GM12801 (cell line): ENCODE data around the gene ARG2.

ENCODE experiments used
- TF ChIP-seq, protein P1 (sequence below): IDR thresholded peaks from one replicate; pipeline ENCODE4 v1.5.1; 2011; ENCODE audit warnings: control low read depth; ENCODE audit not compliant: insufficient read length; ENCODE audit errors: extremely low read depth

The ARG2 gene

DNA sequence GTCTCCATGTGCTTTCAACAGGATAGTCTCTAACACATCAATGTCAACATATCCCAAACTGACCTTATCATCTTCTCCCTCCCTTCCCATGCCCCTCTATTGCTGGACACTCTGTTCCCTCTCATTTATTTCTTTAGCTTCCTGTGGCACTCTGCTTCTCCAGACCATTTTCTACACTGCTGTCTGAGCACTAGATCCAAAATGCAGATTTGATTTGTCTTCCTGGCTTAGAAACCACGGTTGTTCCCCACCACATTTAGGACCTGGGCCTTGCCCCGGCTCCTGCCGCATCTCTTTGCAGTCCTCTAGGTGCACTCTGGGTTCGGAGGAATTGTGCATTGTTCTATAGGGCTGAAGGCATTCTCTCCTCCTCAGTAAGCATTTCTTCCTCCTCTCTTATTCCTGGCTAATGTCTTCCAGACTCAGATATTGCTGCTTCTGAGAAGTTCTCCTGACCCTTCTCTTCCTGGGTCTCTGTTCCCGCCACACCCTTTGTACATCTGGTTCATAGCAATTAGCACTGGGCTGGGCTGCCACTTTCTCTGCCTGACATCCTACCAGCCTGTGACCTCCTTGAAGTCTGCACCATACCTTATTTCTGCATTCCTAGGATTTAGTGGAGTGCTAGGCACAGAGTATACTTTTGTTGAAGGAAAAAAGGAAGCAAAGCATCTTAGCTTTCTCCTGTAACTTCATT is 13.9 kb downstream of the ARG2 start:
- TF ChIP-seq, protein P1, sequence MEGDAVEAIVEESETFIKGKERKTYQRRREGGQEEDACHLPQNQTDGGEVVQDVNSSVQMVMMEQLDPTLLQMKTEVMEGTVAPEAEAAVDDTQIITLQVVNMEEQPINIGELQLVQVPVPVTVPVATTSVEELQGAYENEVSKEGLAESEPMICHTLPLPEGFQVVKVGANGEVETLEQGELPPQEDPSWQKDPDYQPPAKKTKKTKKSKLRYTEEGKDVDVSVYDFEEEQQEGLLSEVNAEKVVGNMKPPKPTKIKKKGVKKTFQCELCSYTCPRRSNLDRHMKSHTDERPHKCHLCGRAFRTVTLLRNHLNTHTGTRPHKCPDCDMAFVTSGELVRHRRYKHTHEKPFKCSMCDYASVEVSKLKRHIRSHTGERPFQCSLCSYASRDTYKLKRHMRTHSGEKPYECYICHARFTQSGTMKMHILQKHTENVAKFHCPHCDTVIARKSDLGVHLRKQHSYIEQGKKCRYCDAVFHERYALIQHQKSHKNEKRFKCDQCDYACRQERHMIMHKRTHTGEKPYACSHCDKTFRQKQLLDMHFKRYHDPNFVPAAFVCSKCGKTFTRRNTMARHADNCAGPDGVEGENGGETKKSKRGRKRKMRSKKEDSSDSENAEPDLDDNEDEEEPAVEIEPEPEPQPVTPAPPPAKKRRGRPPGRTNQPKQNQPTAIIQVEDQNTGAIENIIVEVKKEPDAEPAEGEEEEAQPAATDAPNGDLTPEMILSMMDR, result no peak

DNA sequence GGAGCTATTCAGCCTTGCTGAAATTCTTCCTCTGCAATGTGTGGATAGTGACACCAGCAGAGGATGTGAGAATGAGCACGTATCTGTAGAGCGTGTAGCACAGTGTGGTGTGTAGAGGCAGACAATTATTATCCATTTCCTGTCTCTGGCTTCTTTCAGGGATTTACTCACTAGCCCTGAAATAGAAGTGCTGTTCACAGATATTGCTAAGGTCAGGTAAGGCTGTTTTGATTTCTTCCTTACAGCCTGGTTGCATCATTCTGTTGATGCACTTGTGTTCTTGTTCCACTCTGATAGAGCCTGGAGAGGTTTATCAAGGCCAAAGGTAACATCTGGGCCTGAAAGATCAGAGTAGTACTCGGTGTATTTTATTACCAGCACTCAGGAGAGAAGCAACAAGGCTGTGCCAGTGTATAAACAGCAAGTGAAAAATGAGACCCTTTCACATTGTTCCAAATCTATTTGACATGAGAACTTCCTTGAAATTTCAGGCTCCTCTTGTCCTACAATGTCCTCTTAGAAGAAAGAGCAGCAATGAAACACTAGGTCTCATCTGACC is 16.7 kb downstream of the ARG2 start:
- TF ChIP-seq, protein P1, result no peak

DNA sequence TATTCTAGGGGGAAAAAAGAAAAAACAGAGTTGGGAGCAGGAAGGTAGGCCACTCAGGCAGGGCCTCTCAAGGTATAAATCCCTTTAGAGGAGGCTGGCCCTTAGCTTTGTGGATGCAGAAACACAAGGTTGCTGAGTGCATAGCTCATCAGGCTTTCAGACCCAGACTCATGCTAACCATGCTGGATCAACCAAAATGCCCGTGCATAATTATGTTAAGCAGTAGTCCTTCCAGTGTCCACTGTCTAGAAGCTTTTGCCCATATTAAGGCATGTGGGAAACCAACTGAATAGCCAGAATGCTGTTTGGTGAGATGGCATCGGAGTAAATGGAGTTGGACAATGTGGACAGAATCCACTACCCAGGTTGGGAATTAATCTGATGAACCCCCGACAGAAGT is 18.9 kb downstream of the ARG2 start:
- TF ChIP-seq, protein P1, result no peak

DNA sequence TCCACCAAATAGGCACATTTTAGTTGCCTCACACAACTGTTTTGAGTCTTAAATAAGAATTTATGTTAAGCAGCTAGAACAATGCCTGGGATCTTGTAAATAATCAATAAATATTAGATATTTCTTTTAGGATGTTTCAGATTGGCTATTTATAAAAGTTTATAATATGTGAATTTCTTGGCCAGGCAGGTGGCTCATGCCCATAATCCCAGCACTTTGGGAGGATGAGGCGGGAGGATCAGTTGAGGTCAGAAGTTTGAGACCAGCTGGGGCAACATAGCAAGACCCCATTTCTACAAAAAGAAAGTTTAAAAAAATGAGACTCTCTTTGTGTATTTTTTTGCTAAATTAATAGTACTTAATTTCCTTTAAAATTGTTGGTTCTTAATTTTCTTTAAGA is 21.8 kb downstream of the ARG2 start:
- TF ChIP-seq, protein P1, result no peak

DNA sequence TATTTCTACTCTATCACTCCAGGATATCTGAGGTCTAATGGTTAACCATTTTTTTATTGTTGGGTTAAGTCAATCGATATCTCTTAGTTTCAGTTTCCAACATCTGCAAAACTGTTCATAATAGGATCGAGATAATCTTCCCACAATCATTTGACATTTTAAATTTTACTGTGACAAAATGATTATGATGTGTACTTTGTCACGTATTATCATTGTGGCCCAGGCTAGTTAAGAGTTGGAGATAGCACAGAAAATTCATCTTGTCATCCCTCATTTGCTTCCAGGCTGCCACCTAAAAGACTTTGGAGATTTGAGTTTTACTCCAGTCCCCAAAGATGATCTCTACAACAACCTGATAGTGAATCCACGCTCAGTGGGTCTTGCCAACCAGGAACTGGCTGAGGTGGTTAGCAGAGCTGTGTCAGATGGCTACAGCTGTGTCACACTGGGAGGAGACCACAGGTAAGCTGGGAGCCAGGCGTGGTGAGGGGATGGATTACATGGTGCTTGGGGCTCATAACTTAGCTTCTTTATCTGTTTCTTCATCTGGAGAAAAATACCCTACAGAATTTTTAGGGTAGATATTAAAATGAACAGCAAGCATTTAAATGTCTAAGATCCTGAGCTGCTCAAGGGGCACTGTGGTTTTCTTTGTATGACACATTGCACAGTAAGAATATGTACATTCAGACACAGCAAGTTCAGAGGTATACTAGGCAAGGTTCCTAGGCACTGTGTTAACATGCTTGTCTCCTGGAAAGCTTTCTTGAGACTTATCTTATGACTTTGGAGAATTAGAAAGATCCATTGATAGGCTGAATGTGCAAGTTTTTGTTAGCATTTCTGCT is 22.4 kb downstream of the ARG2 start:
- TF ChIP-seq, protein P1, result no peak

DNA sequence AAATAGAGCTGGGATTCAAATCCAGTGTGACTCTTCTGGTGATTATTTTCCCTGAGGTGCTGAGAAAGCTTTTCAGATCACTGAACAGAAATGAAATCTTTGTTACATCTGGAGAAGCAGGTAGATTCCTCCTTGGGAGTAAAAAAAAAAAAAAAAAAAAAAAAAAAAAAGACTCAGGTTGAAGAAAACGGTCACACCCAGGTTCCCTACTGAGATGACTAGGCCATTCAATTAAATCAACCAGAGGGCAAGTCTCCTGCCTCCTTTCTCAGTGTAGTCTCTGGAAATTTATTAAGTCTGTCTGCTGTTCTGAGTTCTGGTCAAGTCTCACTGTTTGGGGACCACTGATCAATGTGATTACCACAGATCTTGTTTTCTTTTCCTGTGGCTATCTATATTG is 24.0 kb downstream of the ARG2 start:
- TF ChIP-seq, protein P1, result no peak

DNA sequence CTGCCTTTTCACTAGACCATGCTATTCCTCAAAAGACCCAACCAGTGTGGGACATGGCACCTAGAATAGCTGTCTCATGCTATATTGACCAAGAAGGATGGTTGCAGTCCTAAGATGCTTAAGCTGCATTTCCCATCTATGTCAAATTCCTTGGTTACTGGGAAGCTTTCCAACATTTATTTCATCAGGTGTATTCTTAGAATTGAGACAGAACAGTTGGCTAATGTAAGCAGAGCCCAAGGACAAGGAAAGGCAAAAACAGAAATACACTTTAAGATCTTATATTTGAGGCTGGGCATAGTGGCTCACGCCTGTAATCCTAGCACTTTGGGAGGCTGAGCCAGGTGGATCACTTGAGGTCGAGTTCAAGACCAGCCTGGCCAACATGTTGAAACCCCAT is 24.7 kb downstream of the ARG2 start:
- TF ChIP-seq, protein P1, result no peak
